RWPE1 (cell line): ENCODE results near the gene FYTTD1.

Source experiments
- CTCF ChIA-PET: fragments of 350-600 bp; sonication (Branson Sonifier 250); formaldehyde crosslinking; extraction: SDS; loops from one replicate; lab custom pipeline; 2021; lab: Yijun Ruan, JAX
- POLR2A ChIA-PET: fragments of 400-600 bp; formaldehyde crosslinking; extraction: SDS; loops from one replicate; lab custom pipeline; 2020; ENCODE audit warnings: antibody characterized with exemption; ENCODE audit not compliant: low non-redundant PET; lab: Yijun Ruan, JAX
- DNase-seq: peaks from one replicate; pipeline ENCODE4 v3.0.0; 2012; ENCODE audit warnings: low spot score
- H3K27ac ChIP-seq: fragments of 450-650 bp; 2 replicates; pipeline ENCODE4 v1.5.1; 2017
- CTCF ChIP-seq: fragments of 450-650 bp; conservative IDR thresholded peaks from 2 replicates; pipeline ENCODE4 v1.5.1; 2017; ENCODE audit warnings: low read depth, mild to moderate bottlenecking

FYTTD1 gene

GRCh38 chr3:197814372-197814771, 64.7 kb downstream of the FYTTD1 start:
- no peak for DNase-seq
- H3K27ac ChIP-seq = no peak overlapping the region
- no peak for TF ChIP-seq CTCF
- ChIA-PET POLR2A (no interaction called here), CTCF (no interaction called here)

GRCh38 chr3:197820550-197821335, 71.1 kb downstream of the FYTTD1 start:
- POLR2A ChIA-PET = no interaction called here
- H3K27ac ChIP-seq = no peak overlapping the region

GRCh38 chr3:197829397-197830045, 79.8 kb downstream of the FYTTD1 start:
- H3K27ac ChIP-seq = no peak overlapping the region
- no peak for TF ChIP-seq CTCF
- ChIA-PET POLR2A (interaction anchor here (1.1 kb wide), 1 partner anchor 40 kb away, joined by 3 read pairs; no protein-coding TSS in a partner anchor), CTCF (no interaction called here)
- DNase-seq = no peak

More at GRCh38 chr3:197820550-197821335, 71.1 kb downstream of the FYTTD1 start:
- CTCF ChIA-PET = interaction anchor here (0.6 kb wide), 1 partner anchor 175 kb away, joined by 3 read pairs; no protein-coding TSS in a partner anchor
- TF ChIP-seq CTCF = no peak
- DNase-seq = no peak

GRCh38 chr3:197830308-197830966, 80.8 kb downstream of the FYTTD1 start:
- CTCF ChIA-PET = no interaction called here
- POLR2A ChIA-PET = interaction anchor here (1.1 kb wide), 1 partner anchor 41 kb away, joined by 3 read pairs; no protein-coding TSS in a partner anchor

GRCh38 chr3:197830967-197831313, 81.3 kb downstream of the FYTTD1 start:
- ChIA-PET POLR2A (interaction anchor here (1.1 kb wide), 1 partner anchor 41 kb away, joined by 3 read pairs; no protein-coding TSS in a partner anchor), CTCF (no interaction called here)
- DNase-seq = no peak
- no peak overlapping the region for H3K27ac ChIP-seq
- TF ChIP-seq CTCF = no peak

More at GRCh38 chr3:197830308-197830966, 80.8 kb downstream of the FYTTD1 start:
- TF ChIP-seq CTCF = no peak
- no peak overlapping the region for H3K27ac ChIP-seq
- no peak for DNase-seq
